ENCODE measurements around the gene PRSS53.

PRSS53 gene

GRCh38 chr16:31042866-31043265 is 45.9 kb downstream of the PRSS53 start:
- no peak for DNase-seq
- Mint-ChIP-seq H3K27me3 (no peaks in the 10 kb centered on the region), H3K4me1 (ENCODE audit: low read depth) (no peaks in the 10 kb centered on the region), H3K9me3 (no peaks in the 10 kb centered on the region), H3K36me3 (ENCODE audit: low read depth) (peaks cover 50% of the 10 kb centered on the region), H3K27ac (no peak overlapping the region), H3K4me3 (no peak overlapping the region)

- H3K4me1 Mint-ChIP-seq (ENCODE audit: low read depth), result peaks cover 12% of the 10 kb centered on the region
- H3K4me3 Mint-ChIP-seq, result no peak overlapping the region
- H3K9me3 Mint-ChIP-seq, result no peaks in the 10 kb centered on the region
- H3K36me3 Mint-ChIP-seq (ENCODE audit: low read depth), result peaks cover 71% of the 10 kb centered on the region
- peak overlapping the region; percentile 63 for H3K27ac Mint-ChIP-seq
- no peaks in the 10 kb centered on the region for H3K27me3 Mint-ChIP-seq
- DNase-seq, result no peak
Observed at GRCh38 chr16:31038993-31039392, 49.8 kb downstream of the PRSS53 start.

- Mint-ChIP-seq H3K4me1 (ENCODE audit: low read depth) (peaks cover 23% of the 10 kb centered on the region), H3K9me3 (no peaks in the 10 kb centered on the region), H3K4me3 (no peak overlapping the region), H3K27me3 (no peaks in the 10 kb centered on the region), H3K27ac (no peak overlapping the region), H3K36me3 (ENCODE audit: low read depth) (peaks cover 65% of the 10 kb centered on the region)
- no peak for DNase-seq
Observed at GRCh38 chr16:31036691-31037090, 52.1 kb downstream of the PRSS53 start.

GRCh38 chr16:31033709-31034492 is 54.8 kb downstream of the PRSS53 start:
- H3K27ac Mint-ChIP-seq, result peak overlapping the region; percentile 96
- H3K9me3 Mint-ChIP-seq, result no peaks in the 10 kb centered on the region
- peaks cover 23% of the 10 kb centered on the region for H3K4me1 Mint-ChIP-seq (ENCODE audit: low read depth)
- H3K36me3 Mint-ChIP-seq (ENCODE audit: low read depth), result peaks cover 40% of the 10 kb centered on the region
- no peaks in the 10 kb centered on the region for H3K27me3 Mint-ChIP-seq
- H3K4me3 Mint-ChIP-seq, result peak overlapping the region; percentile 91
- DNase-seq, result peak; percentile 91

All from activated T-cell treated with anti-CD3 and anti-CD28 coated beads, Interleukin-2, amount 50 U/mL, for 24 hours (primary cell).